GM18505 (cell line): Measurements from ENCODE around the gene MYO15A.

Source experiments
- ATAC-seq: cut with Tn5 transposase; IDR thresholded peaks from one replicate; pipeline ENCODE4 v1.9.1; 2021; ENCODE audit not compliant: unreplicated experiment
- POLR2A ChIP-seq: IDR thresholded peaks from 4 replicates; pipeline ENCODE4 v1.6.1; 2011; ENCODE audit warnings: borderline replicate concordance; ENCODE audit not compliant: insufficient read depth, insufficient read length; ENCODE audit errors: extremely low read depth

Gene MYO15A

GRCh38 chr17:18110636-18111145 is 2.1 kb downstream of the MYO15A start:
- no peak for TF ChIP-seq POLR2A
- no peak for ATAC-seq

- ATAC-seq = no peak
- no peak for TF ChIP-seq POLR2A
Measured at GRCh38 chr17:18111330-18111971, 2.9 kb downstream of the MYO15A start.

GRCh38 chr17:18115517-18115916 is 7.0 kb downstream of the MYO15A start:
- ATAC-seq = no peak
- TF ChIP-seq POLR2A = no peak

GRCh38 chr17:18116078-18116477 is 7.5 kb downstream of the MYO15A start:
- no peak for ATAC-seq
- TF ChIP-seq POLR2A = no peak

- TF ChIP-seq POLR2A = no peak
- ATAC-seq = no peak
Measured at GRCh38 chr17:18117533-18117932, 9.0 kb downstream of the MYO15A start.

GRCh38 chr17:18117982-18118975 is 9.7 kb downstream of the MYO15A start:
- no peak for TF ChIP-seq POLR2A
- no peak for ATAC-seq

DNA sequence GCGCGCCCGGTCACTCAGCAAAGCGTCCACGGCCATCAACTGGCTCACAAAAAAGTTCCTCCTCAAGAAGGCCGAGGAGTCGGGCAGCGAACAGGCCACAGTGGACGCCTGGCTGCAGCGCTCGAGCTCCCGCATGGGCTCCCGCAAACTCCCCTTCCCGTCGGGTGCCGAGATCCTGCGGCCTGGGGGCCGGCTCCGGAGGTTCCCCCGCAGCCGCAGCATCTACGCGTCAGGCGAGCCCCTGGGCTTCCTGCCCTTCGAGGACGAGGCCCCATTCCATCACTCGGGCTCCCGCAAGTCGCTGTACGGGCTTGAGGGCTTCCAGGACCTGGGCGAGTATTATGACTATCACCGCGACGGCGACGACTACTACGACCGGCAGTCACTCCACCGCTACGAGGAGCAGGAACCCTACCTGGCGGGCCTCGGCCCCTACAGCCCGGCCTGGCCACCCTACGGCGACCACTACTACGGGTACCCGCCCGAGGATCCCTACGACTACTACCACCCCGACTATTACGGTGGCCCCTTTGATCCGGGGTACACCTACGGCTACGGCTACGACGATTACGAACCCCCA is 10.7 kb downstream of the MYO15A start:
- TF ChIP-seq POLR2A = no peak
- no peak for ATAC-seq

DNA sequence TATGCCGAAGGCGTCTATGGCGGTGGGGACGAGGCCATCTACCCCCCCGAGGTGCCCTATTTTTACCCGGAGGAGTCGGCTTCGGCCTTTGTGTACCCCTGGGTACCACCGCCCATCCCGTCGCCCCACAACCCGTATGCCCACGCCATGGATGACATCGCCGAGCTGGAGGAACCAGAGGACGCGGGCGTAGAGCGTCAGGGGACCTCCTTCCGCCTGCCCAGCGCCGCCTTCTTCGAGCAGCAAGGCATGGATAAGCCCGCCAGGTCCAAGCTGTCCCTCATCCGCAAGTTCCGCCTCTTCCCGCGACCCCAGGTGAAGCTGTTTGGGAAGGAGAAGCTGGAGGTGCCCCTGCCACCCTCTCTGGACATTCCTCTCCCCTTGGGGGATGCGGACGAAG is 11.4 kb downstream of the MYO15A start:
- no peak for TF ChIP-seq POLR2A
- ATAC-seq = no peak

GRCh38 chr17:18120461-18121017 is 12.0 kb downstream of the MYO15A start:
- ATAC-seq = no peak
- TF ChIP-seq POLR2A = no peak

GRCh38 chr17:18121144-18121910 is 12.8 kb downstream of the MYO15A start:
- no peak for ATAC-seq
- TF ChIP-seq POLR2A = no peak

GRCh38 chr17:18122990-18123753 is 14.6 kb downstream of the MYO15A start:
- no peak for TF ChIP-seq POLR2A
- ATAC-seq = no peak

- no peak for TF ChIP-seq POLR2A
- no peak for ATAC-seq
Measured at GRCh38 chr17:18124345-18125126, 16.0 kb downstream of the MYO15A start.

DNA sequence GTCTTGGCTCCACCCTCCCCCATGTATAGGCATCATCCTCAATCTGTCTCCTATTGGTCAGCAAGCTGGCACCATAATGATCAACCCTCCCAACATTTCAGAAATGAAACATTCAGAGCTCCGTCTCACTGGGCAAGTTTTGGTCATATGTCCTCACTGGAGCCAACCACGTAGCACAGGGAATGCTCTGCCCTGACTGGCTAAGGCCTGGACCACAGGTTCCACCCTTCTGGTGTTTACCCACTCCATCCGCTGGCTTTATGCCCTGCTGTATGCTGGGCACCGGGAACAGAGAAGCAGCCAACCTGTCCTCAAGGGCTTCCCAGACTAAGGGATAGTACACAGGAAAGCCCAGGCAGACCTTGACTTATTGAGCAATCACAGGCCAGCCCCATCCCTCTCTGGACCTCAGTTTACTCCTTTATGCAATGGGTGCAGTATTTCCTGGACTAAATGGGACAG is 20.5 kb downstream of the MYO15A start:
- ATAC-seq = no peak
- no peak for TF ChIP-seq POLR2A
